SU-DHL-6 (cell line): ENCODE results near the gene ZC3H18.

Experiments used
- EZH2phosphoT487 ChIP-seq: fragments of 200-600 bp; sonication (generic), shearing (Covaris generic); conservative IDR thresholded peaks from 2 replicates; pipeline ENCODE4 v1.6.1; 2018; ENCODE audit warnings: mild to moderate bottlenecking, antibody characterized with exemption, low read length, moderate library complexity, mixed read lengths
- TF ChIP-seq, protein P1 (sequence below): fragments of 200-600 bp; sonication (generic); IDR thresholded peaks from one replicate; pipeline ENCODE4 v1.5.1; 2017; ENCODE audit warnings: antibody characterized with exemption, mild to moderate bottlenecking, low read length, moderate library complexity; ENCODE audit not compliant: insufficient read depth, poor library complexity, severe bottlenecking

DNA sequence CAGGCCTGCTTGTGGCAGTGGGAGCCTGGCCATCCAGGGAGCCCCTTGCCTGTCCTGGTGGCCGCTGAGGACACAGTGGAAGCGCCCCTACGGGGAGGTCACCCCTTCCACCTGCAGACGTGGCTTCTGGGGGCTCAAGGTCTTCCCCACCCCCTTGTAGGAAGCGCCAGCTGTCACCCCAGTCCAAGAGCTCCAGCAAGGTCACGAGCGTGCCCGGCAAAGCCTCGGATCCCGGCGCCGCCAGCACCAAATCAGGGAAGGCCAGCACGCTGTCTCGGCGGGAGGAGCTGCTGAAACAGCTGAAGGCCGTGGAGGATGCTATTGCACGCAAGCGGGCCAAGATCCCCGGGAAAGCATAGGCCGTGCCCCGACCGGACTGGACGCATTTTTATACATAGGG, 60.7 kb downstream of the ZC3H18 start:
- TF ChIP-seq, protein P1, sequence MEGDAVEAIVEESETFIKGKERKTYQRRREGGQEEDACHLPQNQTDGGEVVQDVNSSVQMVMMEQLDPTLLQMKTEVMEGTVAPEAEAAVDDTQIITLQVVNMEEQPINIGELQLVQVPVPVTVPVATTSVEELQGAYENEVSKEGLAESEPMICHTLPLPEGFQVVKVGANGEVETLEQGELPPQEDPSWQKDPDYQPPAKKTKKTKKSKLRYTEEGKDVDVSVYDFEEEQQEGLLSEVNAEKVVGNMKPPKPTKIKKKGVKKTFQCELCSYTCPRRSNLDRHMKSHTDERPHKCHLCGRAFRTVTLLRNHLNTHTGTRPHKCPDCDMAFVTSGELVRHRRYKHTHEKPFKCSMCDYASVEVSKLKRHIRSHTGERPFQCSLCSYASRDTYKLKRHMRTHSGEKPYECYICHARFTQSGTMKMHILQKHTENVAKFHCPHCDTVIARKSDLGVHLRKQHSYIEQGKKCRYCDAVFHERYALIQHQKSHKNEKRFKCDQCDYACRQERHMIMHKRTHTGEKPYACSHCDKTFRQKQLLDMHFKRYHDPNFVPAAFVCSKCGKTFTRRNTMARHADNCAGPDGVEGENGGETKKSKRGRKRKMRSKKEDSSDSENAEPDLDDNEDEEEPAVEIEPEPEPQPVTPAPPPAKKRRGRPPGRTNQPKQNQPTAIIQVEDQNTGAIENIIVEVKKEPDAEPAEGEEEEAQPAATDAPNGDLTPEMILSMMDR: no peak
- TF ChIP-seq EZH2phosphoT487: no peak
